K562 (cell line): ENCODE results near the gene ERAL1. TPM values are rescaled to one million over a fixed set of nuclear protein-coding genes. Genes with fewer than 3 reads are reported as not detected.

Source experiments
- ARNT ChIP-seq, 2 experiments: fragments of 450-650 bp; IDR thresholded peaks; 2 replicates each; pipeline ENCODE4 v1.6.1; 2016; ENCODE audit warnings: mild to moderate bottlenecking in 1 of 2
- FOS ChIP-seq: IDR thresholded peaks from 3 replicates; pipeline ENCODE4 v1.6.1; 2011; ENCODE audit not compliant: insufficient read length; ENCODE audit errors: extremely low read depth
- FOXP4 ChIP-seq: sonication (generic); formaldehyde crosslinking; IDR thresholded peaks from 2 replicates; pipeline ENCODE4 v1.8.0; 2022; ENCODE audit warnings: mild to moderate bottlenecking, missing genetic modification reagents, borderline replicate concordance
- NBN ChIP-seq: fragments of 450-650 bp; IDR thresholded peaks from 2 replicates; pipeline ENCODE4 v1.6.1; 2016; ENCODE audit warnings: low read depth, mild to moderate bottlenecking
- PHTF2 ChIP-seq: fragments of 250-450 bp; sonication (Bioruptor Pico); IDR thresholded peaks from 2 replicates; pipeline ENCODE4 v1.5.0; 2021; ENCODE audit warnings: mild to moderate bottlenecking
- TGIF2 ChIP-seq: sonication (generic); formaldehyde crosslinking; IDR thresholded peaks from 2 replicates; pipeline ENCODE4 v1.8.1; 2022; ENCODE audit warnings: mild to moderate bottlenecking, missing genetic modification reagents, moderate library complexity
- UBTF ChIP-seq, 2 experiments: IDR thresholded peaks; 2 replicates each; pipeline ENCODE4 v1.6.1; 2012; ENCODE audit warnings: improper control_type of control experiment in 2 of 2, low read depth in 2 of 2, low read length in 2 of 2, borderline replicate concordance in 1 of 2
- ZNF639 ChIP-seq, 2 experiments: fragments of 200-800 bp in 1 of 2; sonication (Bioruptor generic) in 1 of 2; sonication (generic) in 1 of 2; formaldehyde crosslinking in 1 of 2; IDR thresholded peaks in 1 of 2; conservative IDR thresholded peaks in 1 of 2; 2 replicates each; pipeline versions ENCODE4 v1.5.0 to v1.6.1; 2016 to 2020; ENCODE audit warnings: missing compliant biosample characterization in 1 of 2, missing genetic modification characterization in 1 of 2, missing genetic modification reagents in 1 of 2
- polyA plus RNA-seq, 8 experiments: library from polyadenylated mRNA; depleted of rRNA in 4 of 8; stranded (reverse) in 5 of 8; unstranded in 3 of 8; fragments of >200 nt; fragmentation: Nextera tagmentation in 2 of 8; fragmentation: Illumina TruSeq in 1 of 8; extraction: Ambion mirVana in 2 of 8; extraction: Trizol in 1 of 8; gene quantifications; 2 replicates each; pipeline versions ENCODE4 v1.2.1 to v1.2.3, GENCODE V29; 2011 to 2014; ENCODE audit warnings: inconsistent platforms in 1 of 8, missing spikeins in 1 of 8
- total RNA-seq, 7 experiments: library from RNA; depleted of rRNA in 6 of 7; stranded (reverse); fragments of >200 nt in 6 of 7; fragmentation: Illumina TruSeq in 2 of 7; extraction: Trizol in 2 of 7; gene quantifications; 2 replicates each; pipeline versions ENCODE4 v1.2.1 to v1.2.3, GENCODE V29; 2011 to 2021; ENCODE audit warnings: low replicate concordance in 1 of 7

ERAL1 gene
- total and polyA plus RNA-seq, 9 of the 15 experiments (the other 6 are each of a cell fraction or from before 2014, with no cell fraction given), result 37.5 to 351 (median 106) TPM

- TF ChIP-seq FOXP4 (CRISPR knock-in tag), result peak; percentile 44; the same call in 1 of the 2 replicates
- TF ChIP-seq TGIF2 (CRISPR knock-in tag), result peak; percentile 95; the same call in 1 of the 2 replicates
- peak; percentile 77 to 98; a peak in 3 of 4 replicates for TF ChIP-seq UBTF (IDR thresholded peaks at IDR 0.05; ENCODE audit: borderline replicate concordance in 1 of 2, low read depth in 2 of 2, low read length in 2 of 2)
- no peak for TF ChIP-seq ARNT (IDR thresholded peaks at IDR 0.05)
- peak in 1 of 2 experiments; percentile 90; a peak in 2 of 4 replicates for TF ChIP-seq ZNF639 (CRISPR knock-in tag; conservative IDR thresholded peaks at IDR 0.05 in 1 of 2, IDR thresholded peaks at IDR 0.05 in 1 of 2)
- no peak for TF ChIP-seq PHTF2 (CRISPR knock-in tag)
- TF ChIP-seq NBN, result no peak; the same call in 1 of the 2 replicates
- TF ChIP-seq FOS, result no peak
Observed at GRCh38 chr17:28902819-28903545, 48.2 kb downstream of the ERAL1 start, which contains the start of gene DHRS13 (continued).
